GM12891 (cell line): Measurements from ENCODE around the gene BCKDHA.

Experiments
- POLR2A ChIP-seq: IDR thresholded peaks from 2 replicates; pipeline ENCODE4 v1.6.1; 2011; ENCODE audit warnings: low read depth, low read length, control low read depth
- POLR2AphosphoS5 ChIP-seq: IDR thresholded peaks from 2 replicates; pipeline ENCODE4 v1.6.1; 2011; ENCODE audit warnings: low read depth, low read length, control low read depth
- POU2F2 ChIP-seq: IDR thresholded peaks from 2 replicates; pipeline ENCODE4 v1.6.1; 2011; ENCODE audit warnings: low read depth, mild to moderate bottlenecking, control low read depth, low read length, moderate library complexity

- TF ChIP-seq POU2F2, result no peak
- TF ChIP-seq POLR2A, result no peak
- TF ChIP-seq POLR2AphosphoS5, result no peak
These were observed 26.1 kb upstream of the BCKDHA start for GRCh38 chr19:41371541-41371940.
